HL-60/S4 treated with phorbol 12-myristate 13-acetate at 8.2 ng/mL for 4 days and 3 days (cell line): ENCODE results near the gene CMIP.

ENCODE experiments used
- in situ Hi-C: fragments of 300-500 bp; cut with MboI; formaldehyde crosslinking; loops from 2 replicates; pipeline ENCODE4 v1.15.0; 2022; ENCODE audit warnings: low sequenced_read_pairs

Gene CMIP

DNA sequence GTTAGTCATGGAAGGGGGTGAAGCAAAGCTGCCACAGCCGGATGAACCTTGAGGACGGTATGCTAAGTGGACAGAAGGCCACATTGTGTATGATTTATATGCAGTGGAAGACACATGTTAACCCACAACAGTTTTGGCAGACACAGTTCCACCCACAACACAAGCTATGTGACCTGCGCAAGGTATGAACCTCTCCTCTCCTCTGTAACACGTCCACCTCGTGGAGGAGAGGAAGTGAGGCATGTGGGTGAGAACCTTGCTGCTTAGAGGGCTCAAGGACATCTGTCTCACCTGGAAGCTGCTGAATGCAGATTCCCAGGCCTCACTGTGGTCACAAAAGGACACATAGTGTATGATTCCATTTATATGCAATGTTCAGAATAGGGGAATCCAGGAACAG lies 198.3 kb downstream of the CMIP start:
- in situ Hi-C loops: no loop called here

DNA sequence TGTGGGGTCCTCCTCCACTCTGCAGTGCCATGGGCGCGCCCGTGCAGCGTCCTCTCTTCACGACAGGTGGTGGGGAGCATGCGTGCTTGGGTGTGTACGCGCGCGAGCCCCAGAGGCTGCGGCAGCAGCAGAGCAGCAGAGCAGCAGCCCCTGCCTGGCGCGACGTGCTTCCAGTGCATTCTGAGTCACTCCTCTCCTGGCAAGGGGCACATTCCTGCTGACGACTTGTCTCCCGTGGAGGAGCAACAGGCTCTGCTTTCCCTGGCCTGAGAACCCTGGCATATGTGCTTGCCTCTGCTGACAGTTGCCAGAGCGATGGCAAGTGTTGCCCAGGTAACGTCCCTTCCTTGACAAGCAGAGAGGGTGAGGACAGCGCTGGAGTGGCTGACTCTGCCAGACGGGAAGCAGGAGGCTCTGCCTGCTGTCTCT lies 200.7 kb downstream of the CMIP start:
- in situ Hi-C loops: no loop called here

- in situ Hi-C loops: no loop called here
Observed at GRCh38 chr16:81645925-81646324, 201.3 kb downstream of the CMIP start.

GRCh38 chr16:81646561-81646960 lies 202.0 kb downstream of the CMIP start:
- in situ Hi-C loops: no loop called here

DNA sequence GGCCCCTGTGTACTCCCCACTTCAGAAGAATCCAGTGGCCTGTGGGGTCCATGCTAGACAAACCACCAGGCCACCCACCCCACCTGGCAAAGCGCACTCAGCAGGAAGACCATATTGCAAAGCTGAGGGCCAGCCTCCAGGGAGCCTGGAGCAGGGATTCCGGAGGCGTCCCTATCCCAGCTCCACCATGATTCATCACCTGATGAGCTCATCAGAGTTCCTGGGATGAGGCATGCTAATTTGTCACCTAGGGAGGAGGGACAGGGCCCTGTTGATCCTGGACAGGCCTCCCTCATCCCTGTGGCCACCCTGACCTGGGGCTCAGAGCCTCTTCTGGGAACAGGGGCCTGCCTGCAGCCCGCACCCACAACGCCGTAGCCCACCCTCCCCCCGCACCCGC lies 202.9 kb downstream of the CMIP start:
- in situ Hi-C loops: no loop called here

DNA sequence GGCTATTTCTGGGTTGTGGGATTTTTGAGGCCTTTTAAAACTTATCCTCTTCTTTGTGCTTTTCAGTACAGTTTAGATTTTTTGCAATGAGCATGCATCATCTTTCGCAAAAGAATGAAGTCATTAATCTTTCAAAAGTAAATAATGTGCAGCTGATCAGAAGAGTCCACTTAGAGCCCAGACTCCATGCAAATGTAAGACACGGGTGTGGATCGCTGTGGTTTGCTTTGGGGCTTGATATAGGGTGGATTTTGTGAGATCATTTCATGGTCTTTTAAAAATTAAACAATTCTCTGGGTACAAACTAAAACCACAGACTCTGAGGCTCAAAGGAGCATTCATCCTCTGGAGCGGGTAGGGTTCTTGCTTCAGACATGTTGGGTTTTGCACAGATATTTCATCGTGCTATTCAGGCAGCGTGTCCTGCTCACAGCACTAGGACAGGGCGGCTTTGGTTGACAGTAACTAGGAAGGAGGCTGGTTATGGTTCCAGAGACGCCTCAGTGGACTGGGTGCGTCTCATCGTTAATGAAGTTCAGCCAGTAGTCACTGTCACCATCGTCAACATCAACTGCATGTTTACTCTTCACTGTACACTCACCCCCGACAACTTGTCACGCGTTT lies 205.1 kb downstream of the CMIP start:
- in situ Hi-C loops: no loop called here

DNA sequence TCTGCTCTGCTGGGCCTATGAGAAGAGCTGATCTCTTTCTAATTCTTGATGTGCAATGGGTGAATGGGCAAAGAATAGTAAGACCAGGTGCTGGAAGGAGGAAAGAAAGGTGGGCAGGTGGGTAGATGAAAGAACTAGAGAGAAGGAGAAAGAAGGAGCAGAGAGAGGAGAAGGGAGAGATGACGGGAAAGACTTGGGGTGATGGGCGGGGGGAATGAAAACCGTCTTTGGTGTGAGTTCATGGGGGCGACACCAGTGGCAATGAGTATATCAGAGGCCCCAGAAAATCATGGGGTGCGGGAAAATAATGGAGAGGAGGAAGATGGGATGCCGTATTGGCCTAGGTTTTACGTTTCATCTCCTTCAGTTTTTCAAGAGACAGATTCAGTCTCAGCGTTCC lies 205.7 kb downstream of the CMIP start:
- in situ Hi-C loops: no loop called here

GRCh38 chr16:81650982-81651562 lies 206.5 kb downstream of the CMIP start:
- in situ Hi-C loops: no loop called here

DNA sequence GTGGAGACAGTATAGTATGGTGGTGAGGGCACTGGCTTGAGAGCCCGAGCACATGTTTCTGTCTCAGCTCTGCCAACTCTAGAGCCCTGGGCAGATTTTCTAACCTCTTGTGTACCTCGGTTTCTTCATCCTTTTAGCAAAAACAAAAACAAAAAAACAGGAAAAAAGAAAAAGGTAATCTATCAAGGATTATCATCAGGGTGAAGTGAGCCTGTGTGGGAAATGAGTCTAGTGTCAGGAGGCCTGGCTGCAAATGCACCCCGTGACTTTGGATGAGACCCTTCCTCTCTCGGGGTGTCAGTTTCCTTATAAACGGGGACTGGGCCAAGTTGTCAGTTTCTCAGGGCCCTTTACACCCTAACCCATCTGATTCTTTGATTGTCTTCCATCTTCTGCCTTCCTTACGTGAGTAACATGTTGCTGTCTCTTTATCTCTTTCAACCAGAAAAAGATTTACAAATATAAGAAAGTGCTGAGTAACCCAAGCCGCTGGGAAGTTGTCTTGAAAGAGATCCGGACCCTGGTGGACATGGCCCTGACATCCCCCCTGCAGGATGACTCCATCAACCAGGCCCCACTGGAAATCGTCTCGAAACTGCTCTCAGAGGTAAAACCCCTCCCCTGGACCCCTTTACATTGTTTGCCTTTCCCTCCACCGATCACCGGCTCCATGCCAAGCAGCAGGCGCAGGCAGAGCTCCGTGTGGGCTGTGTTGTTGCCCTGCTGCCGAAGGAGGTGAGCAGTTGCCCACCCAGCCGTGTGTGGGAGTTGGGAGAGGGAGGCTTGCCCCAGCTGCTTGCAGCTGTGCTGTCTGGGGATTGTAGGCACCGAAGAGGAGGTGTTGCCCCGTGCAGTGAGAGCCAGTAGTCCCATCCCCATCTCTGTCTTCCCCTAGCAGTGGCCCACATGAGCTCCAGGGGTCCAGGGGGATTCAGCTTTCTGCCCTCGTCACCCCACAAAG lies 207.4 kb downstream of the CMIP start:
- in situ Hi-C loops: no loop called here

DNA sequence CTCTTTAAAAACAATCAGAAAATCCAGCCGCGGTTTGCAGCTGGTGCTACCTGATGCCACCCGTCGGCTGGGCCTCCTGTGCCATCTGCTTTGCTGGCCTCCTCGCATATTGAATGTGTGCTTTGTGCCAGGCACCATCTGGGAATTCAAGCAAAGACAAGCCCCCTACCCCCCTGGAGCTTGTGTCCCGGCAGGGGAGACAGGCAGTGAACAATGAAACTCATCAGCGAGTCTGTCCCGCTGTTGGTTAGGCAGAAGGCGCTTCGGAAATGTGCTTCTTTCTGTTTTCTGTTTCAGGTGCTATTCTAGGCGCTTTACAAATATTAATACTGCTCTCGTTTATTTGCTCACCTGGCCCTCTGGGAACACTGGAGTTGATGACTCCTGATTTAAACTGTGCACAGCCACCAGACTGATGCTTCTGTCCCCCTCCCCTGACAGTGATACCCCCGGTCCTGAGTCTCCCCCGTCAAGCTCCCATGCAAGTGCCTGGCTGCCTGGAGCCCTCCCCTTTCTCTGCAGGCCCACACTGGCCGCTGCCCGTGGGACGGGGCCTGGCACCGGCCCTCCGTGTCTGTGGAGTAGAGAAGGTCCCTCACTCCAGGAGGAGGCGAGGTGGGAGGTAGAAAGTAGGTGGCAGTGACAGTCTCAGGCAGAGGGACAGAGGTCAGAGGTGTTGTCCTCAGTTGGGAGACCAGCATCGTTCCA lies 208.3 kb downstream of the CMIP start:
- in situ Hi-C loops: no loop called here

DNA sequence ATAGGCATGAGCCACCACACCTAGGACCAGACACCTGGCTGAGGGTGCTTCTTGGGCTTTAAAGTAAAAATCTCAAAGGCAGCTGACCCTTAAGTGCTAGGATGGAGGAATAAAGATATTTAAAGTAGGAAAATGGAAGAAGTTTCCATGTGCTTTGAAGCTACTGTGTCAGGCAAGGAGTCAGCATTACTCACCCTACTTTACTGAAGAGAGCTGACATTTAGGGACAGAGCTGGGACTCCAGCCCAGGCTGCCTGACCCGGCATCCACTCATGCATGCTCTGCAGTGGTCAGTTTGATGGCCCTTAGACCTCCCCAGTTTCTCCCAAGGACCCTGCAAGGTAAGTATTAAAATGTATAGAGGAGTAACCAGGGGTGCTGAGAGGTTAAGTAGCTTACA lies 209.7 kb downstream of the CMIP start:
- in situ Hi-C loops: no loop called here

DNA sequence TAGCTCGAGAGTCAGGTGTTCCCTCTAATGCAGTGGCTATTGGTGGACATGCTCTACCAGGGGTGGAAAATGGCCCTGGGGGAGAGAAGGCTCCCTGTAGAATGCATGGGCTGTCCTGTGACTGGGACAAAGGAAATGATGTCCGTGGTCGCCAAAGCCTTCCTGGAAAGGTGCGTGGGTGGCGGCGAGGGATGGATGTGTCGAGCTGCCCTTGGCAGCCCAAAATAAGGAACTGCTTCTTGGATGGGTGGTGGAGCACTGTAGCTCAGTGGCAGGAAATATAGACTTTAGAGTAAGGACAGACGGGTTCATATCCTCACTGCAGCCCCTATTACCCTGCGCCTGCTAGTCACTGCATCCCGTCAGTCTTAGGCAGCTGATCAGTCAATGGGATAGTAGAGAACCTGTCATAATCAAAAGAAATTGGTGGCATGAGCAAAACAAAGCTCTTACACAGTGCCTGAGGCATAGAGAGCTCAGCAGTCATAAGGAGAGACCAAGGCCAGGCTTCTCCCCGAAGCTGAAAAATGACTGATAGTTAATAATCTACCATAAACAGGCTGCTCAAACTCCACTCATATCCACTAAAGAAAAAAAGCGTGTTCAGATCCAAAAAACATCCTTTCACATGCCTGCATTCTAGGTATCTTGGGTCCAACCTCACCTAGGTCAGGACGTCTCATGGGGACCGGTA lies 211.0 kb downstream of the CMIP start:
- in situ Hi-C loops: no loop called here

GRCh38 chr16:81657224-81657623 lies 212.6 kb downstream of the CMIP start:
- in situ Hi-C loops: no loop called here

DNA sequence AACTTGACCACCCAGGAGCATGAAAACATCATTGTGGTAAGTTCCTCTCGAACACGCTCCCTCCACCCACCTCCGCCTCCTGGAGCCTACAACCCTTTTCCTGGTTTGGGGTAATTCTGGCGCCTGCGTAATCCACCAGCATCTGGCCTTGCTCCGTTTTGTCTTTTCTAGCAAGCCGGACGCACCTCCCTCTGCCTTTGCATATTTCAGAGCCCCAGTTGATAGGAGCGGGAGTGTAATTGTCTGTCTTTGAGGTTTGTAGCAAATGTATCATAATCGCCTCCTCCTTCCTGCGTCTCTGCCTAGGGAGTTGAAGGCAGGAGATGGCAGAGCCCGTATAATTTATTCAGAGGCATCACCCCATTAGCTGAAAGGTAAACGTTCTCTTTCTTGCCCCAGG lies 213.2 kb downstream of the CMIP start:
- in situ Hi-C loops: no loop called here

- in situ Hi-C loops: no loop called here
Observed at GRCh38 chr16:81658373-81658772, 213.8 kb downstream of the CMIP start.

GRCh38 chr16:81659249-81659648 lies 214.6 kb downstream of the CMIP start:
- in situ Hi-C loops: no loop called here

DNA sequence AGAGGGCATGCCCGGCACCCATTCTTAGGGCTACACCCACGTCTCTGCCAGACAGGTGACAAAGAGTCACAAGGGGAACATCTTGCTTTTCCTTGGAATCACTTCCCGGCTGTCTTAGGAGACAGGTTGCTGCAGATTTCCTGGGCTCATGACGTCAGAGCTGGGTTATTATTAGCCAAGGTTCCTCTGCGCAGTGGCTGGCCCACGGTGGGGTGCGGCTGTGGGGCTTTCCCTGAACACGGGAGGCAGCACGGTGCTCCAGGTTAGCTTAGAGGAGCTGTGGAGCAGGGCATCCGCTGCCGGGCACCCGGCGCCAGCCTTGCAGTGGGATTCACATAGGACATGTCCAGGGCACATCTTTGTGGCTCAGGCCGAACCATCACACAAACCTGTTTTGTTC lies 216.5 kb downstream of the CMIP start:
- in situ Hi-C loops: no loop called here

DNA sequence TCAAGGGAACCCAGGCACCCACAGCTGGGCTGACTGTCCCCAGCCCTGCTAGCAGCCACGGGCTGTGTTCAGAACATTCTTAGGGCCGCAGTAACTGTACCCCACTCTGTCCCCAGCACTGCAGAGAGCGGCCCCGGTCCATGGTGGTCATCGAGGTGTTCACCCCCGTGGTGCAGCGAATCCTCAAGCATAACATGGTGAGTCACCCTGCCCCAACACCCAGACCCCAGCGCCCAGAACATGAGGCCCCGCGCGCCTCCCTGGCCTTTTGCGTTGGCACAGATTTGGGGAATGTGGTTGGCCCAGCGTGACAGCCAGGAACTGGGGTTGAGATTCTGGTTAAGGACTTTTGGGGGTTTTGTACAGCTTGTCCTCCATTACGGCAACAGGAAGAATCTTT lies 219.5 kb downstream of the CMIP start:
- in situ Hi-C loops: no loop called here

- in situ Hi-C loops: no loop called here
Observed at GRCh38 chr16:81665588-81665987, 221.0 kb downstream of the CMIP start.

GRCh38 chr16:81666113-81666512 lies 221.5 kb downstream of the CMIP start:
- in situ Hi-C loops: no loop called here
